Fibroblast of villous mesenchyme (primary cell): ENCODE results near the gene CCDC6. TPM values are rescaled to one million over a fixed set of nuclear protein-coding genes. Genes with fewer than 3 reads are reported as not detected.

ENCODE experiments used
- DNase-seq: peaks from one replicate; pipeline ENCODE4 v3.0.0-alpha.2; 2010; ENCODE audit warnings: low read depth
- H3K4me3 ChIP-seq: 2 replicates; pipeline ENCODE4 v1.5.1; 2011; ENCODE audit warnings: low read depth, mild to moderate bottlenecking, low read length
- total RNA-seq: library from RNA; depleted of rRNA; stranded (reverse); fragments of >200 nt; gene quantifications from 2 replicates; pipeline ENCODE4 v1.2.3, GENCODE V29; 2012
- TF ChIP-seq, protein P1 (sequence below): IDR thresholded peaks from 2 replicates; pipeline ENCODE4 v1.5.1; 2012; ENCODE audit warnings: low read depth, mild to moderate bottlenecking, low read length; ENCODE audit not compliant: insufficient read depth

Gene CCDC6
- total RNA-seq, 1 donor, result 52.2 TPM

- no peak overlapping the region for H3K4me3 ChIP-seq
- DNase-seq, result no peak
These were observed 126.4 kb downstream of the CCDC6 start for GRCh38 chr10:59779756-59780533.

GRCh38 chr10:59774451-59774850 lies 131.9 kb downstream of the CCDC6 start:
- TF ChIP-seq, protein P1, sequence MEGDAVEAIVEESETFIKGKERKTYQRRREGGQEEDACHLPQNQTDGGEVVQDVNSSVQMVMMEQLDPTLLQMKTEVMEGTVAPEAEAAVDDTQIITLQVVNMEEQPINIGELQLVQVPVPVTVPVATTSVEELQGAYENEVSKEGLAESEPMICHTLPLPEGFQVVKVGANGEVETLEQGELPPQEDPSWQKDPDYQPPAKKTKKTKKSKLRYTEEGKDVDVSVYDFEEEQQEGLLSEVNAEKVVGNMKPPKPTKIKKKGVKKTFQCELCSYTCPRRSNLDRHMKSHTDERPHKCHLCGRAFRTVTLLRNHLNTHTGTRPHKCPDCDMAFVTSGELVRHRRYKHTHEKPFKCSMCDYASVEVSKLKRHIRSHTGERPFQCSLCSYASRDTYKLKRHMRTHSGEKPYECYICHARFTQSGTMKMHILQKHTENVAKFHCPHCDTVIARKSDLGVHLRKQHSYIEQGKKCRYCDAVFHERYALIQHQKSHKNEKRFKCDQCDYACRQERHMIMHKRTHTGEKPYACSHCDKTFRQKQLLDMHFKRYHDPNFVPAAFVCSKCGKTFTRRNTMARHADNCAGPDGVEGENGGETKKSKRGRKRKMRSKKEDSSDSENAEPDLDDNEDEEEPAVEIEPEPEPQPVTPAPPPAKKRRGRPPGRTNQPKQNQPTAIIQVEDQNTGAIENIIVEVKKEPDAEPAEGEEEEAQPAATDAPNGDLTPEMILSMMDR, result no peak
- DNase-seq, result no peak

More at GRCh38 chr10:59779756-59780533, 126.4 kb downstream of the CCDC6 start:
- TF ChIP-seq, protein P1, result no peak

GRCh38 chr10:59773088-59773487 lies 133.3 kb downstream of the CCDC6 start:
- DNase-seq, result no peak
- no peak overlapping the region for H3K4me3 ChIP-seq
- TF ChIP-seq, protein P1, result no peak

More at GRCh38 chr10:59774451-59774850, 131.9 kb downstream of the CCDC6 start:
- no peak overlapping the region for H3K4me3 ChIP-seq

DNA sequence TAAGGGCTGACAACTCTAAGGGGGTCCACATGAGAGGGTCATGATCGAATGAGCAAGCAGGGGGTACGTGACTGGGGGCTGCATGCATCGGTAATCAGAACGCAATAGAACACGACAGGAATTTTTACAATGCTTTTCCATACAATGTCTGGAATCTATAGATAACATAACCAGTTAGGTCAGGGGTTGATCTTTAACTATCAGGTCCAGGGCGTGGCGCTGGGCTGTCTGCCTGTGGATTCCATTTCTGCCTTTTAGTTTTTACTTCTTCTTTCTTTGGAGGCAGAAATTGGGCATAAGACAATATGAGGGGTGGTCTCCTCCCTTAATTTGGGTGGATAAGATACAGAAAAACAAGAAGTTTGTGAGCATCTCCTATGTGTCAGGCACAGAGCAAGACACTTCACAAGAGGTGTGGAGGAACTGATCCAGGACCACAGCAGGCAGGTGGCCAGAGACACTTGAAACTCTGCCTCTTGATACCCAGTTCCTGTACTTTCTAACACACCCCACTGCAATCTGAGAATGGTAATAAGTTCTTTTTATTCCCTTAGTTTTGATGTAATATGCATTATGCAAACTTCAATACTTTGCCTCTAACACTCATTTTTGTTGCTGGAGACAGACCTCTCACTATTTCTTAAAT lies 135.1 kb downstream of the CCDC6 start:
- no peak for DNase-seq
- TF ChIP-seq, protein P1, result no peak

DNA sequence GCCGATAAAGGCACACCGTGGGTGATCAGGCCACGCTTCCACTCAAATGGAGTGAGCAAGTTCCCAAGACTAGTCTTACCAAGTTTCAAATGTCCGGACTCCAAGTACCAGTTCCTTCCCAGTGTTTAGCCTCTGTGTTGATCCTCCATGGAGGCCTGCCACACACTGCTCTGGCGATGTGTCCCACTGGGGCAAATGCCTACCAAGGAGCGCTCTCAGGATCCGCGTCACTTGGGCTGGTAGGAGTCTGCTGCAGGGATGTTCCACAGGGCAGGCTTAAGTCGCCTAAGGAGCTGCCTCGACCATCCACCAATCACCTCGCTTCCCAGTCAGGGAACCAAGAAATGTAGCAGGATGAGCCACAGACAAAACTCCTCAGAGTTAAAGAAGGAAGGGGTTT lies 135.7 kb downstream of the CCDC6 start:
- no peak for DNase-seq
- no peak overlapping the region for H3K4me3 ChIP-seq
- TF ChIP-seq, protein P1, result no peak

More for the DNA sequence above, 135.1 kb downstream of the CCDC6 start:
- H3K4me3 ChIP-seq, result no peak overlapping the region

DNA sequence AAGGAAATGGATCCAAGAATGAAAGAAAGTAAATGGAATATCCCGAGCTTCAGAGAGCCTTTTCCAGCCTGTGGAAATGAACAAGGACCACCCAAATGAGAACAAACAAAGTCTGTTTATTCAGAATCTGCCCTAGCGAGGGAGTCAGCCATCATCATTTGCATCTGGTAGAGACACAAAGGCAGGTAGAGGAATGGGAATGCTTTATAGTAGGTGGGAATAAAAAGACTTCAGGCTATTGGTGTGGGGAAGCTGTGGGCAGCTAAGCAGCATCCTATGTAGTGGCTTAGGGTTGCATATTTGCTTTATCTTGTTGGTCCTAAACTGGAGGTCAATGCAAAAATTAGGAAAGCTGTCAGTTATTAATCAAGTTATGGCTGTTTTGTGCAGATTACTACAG lies 143.9 kb downstream of the CCDC6 start:
- no peak overlapping the region for H3K4me3 ChIP-seq
- DNase-seq, result no peak
- TF ChIP-seq, protein P1, result no peak

- H3K4me3 ChIP-seq, result no peak overlapping the region
- no peak for DNase-seq
- TF ChIP-seq, protein P1, result no peak
These were observed 148.4 kb downstream of the CCDC6 start for GRCh38 chr10:59757966-59758365.
